ENCODE data around the gene TMEM164. TPM values are rescaled to one million over a fixed set of nuclear protein-coding genes. Genes with fewer than 3 reads are reported as not detected.

Gene TMEM164
- total RNA-seq, 3 donors from 2014 or later (not counting 1 experiment from before 2014, with no cell fraction given), result 18.9 to 80.6 (median 30.6) TPM

DNA sequence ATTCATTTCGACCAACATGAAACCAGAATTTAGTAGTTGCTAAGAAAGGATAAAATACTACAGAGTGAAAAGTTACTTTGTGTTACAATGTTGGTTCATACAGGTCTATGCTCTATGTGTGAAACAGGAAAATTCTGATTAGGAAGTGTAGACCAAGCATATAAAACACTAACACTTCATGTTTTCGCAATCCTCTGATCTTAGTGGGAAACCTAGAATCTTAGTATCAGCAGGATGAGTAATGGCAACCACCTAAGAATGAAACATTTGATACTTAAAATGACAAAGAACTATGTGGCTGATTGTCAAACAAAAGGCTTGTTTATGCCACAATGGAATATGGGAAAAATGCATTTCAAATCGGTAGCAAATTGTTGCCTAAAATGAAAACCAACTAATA is 198.9 kb downstream of the TMEM164 start:
- no peaks in the 10 kb centered on the region for H3K9me3 ChIP-seq (ENCODE audit: control insufficient read depth, insufficient read depth, low read length)
- TF ChIP-seq, protein P1, sequence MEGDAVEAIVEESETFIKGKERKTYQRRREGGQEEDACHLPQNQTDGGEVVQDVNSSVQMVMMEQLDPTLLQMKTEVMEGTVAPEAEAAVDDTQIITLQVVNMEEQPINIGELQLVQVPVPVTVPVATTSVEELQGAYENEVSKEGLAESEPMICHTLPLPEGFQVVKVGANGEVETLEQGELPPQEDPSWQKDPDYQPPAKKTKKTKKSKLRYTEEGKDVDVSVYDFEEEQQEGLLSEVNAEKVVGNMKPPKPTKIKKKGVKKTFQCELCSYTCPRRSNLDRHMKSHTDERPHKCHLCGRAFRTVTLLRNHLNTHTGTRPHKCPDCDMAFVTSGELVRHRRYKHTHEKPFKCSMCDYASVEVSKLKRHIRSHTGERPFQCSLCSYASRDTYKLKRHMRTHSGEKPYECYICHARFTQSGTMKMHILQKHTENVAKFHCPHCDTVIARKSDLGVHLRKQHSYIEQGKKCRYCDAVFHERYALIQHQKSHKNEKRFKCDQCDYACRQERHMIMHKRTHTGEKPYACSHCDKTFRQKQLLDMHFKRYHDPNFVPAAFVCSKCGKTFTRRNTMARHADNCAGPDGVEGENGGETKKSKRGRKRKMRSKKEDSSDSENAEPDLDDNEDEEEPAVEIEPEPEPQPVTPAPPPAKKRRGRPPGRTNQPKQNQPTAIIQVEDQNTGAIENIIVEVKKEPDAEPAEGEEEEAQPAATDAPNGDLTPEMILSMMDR (IDR thresholded peaks at IDR 0.05), result no peak
- H3K27ac ChIP-seq (ENCODE audit: low read length), result no peak overlapping the region
- H3K27me3 ChIP-seq (ENCODE audit: control insufficient read depth, insufficient read depth, low read length), result no peaks in the 10 kb centered on the region
- no peak for DNase-seq
- H3K36me3 ChIP-seq (ENCODE audit: control insufficient read depth, insufficient read depth, low read length), result peaks cover 3% of the 10 kb centered on the region
- Mint-ChIP-seq H3K9me3 (no peaks in the 10 kb centered on the region), H3K4me1 (peaks cover 0 to 10% of the 10 kb centered on the region in 2 donors), H3K27ac (no peak overlapping the region), H3K4me3 (no peak overlapping the region), H3K27me3 (ENCODE audit: low read depth in 2 of 2) (no peaks in the 10 kb centered on the region), H3K36me3 (no peaks in the 10 kb centered on the region)
- H3K4me3 ChIP-seq (ENCODE audit: low read length), result no peak overlapping the region
- no peaks in the 10 kb centered on the region for H3K4me1 ChIP-seq (ENCODE audit: control insufficient read depth, insufficient read depth, low read length)
- intact Hi-C loops (cut with micrococcal nuclease), result loop anchor here (10.0 kb wide), 1 partner anchor 63 kb away; no protein-coding TSS in a partner anchor
- 100% methylated on average over 1 of the region's 3 CpGs for WGBS (ENCODE audit: insufficient coverage)
- no peak for ATAC-seq

DNA sequence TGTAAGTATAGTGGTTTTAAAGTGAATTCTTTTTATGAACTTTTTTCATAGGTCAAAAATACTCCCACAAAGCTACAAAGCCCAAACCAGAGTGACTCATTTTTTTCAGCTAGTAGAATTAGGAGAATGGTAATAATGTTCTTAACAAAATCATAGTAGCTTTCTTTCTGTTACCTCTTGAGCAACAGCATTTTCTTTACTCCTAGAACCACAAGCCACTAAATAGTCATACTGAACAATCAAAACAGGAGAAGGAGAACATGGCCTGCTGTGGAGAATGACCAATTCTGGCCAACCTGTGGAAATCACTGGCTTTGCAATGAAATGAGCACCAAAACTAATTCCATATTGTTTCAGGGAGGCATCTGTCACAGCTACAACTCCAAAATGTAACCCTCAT is 202.1 kb downstream of the TMEM164 start:
- no peaks in the 10 kb centered on the region for H3K4me1 ChIP-seq (ENCODE audit: control insufficient read depth, insufficient read depth, low read length)
- no peaks in the 10 kb centered on the region for H3K27me3 ChIP-seq (ENCODE audit: control insufficient read depth, insufficient read depth, low read length)
- no peak overlapping the region for H3K4me3 ChIP-seq (ENCODE audit: low read length)
- TF ChIP-seq, protein P1 (IDR thresholded peaks at IDR 0.05), result no peak
- H3K27ac ChIP-seq (ENCODE audit: low read length), result no peak overlapping the region
- no peaks in the 10 kb centered on the region for H3K9me3 ChIP-seq (ENCODE audit: control insufficient read depth, insufficient read depth, low read length)
- H3K9me3 Mint-ChIP-seq, result no peaks in the 10 kb centered on the region
- H3K4me1 Mint-ChIP-seq, result peaks cover 0 to 12% of the 10 kb centered on the region in 2 donors
- intact Hi-C loops (cut with micrococcal nuclease), result loop anchor here (10.0 kb wide), 1 partner anchor 60 kb away; no protein-coding TSS in a partner anchor
- peaks cover 1% of the 10 kb centered on the region for H3K36me3 ChIP-seq (ENCODE audit: control insufficient read depth, insufficient read depth, low read length)
- H3K4me3 Mint-ChIP-seq, result no peak overlapping the region
- H3K27ac Mint-ChIP-seq, result no peak overlapping the region
- H3K36me3 Mint-ChIP-seq, result no peaks in the 10 kb centered on the region
- no peak for ATAC-seq
- DNase-seq, result no peak
- peaks cover 0 to 6% of the 10 kb centered on the region in 2 donors for H3K27me3 Mint-ChIP-seq (ENCODE audit: low read depth in 2 of 2)

DNA sequence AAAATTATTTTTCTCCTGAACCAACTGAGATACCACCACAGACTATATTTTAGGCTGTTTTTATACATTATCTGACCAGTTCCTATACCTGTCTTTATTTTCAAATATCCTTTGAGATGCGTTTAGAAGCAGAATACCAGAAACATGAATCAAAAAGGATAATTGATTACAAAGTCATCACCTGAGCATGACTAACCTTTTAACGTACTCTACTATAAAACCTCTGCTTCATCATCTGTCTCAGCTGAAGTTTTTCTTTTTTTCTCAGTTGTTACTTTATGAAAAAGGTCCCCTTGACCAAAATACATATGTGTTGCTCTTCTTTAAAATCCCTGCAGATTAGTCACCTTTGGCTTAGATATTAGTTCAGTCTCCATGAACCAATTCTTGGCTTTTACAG is 205.2 kb downstream of the TMEM164 start:
- H3K27ac Mint-ChIP-seq, result no peak overlapping the region
- H3K36me3 Mint-ChIP-seq, result no peaks in the 10 kb centered on the region
- H3K4me3 Mint-ChIP-seq, result no peak overlapping the region
- no peaks in the 10 kb centered on the region for H3K9me3 Mint-ChIP-seq
- H3K36me3 ChIP-seq (ENCODE audit: control insufficient read depth, insufficient read depth, low read length), result no peaks in the 10 kb centered on the region
- peaks cover 0 to 12% of the 10 kb centered on the region in 2 donors for H3K4me1 Mint-ChIP-seq
- H3K27me3 ChIP-seq (ENCODE audit: control insufficient read depth, insufficient read depth, low read length), result no peaks in the 10 kb centered on the region
- TF ChIP-seq, protein P1 (IDR thresholded peaks at IDR 0.05), result no peak
- no peak overlapping the region for H3K27ac ChIP-seq (ENCODE audit: low read length)
- DNase-seq (no peak), ATAC-seq (no peak)
- H3K4me3 ChIP-seq (ENCODE audit: low read length), result no peak overlapping the region
- peaks cover 0 to 10% of the 10 kb centered on the region in 2 donors for H3K27me3 Mint-ChIP-seq (ENCODE audit: low read depth in 2 of 2)
- intact Hi-C loops (cut with micrococcal nuclease), result loop anchor here (10.0 kb wide), 1 partner anchor 57 kb away; no protein-coding TSS in a partner anchor
- no peaks in the 10 kb centered on the region for H3K9me3 ChIP-seq (ENCODE audit: control insufficient read depth, insufficient read depth, low read length)
- H3K4me1 ChIP-seq (ENCODE audit: control insufficient read depth, insufficient read depth, low read length), result no peaks in the 10 kb centered on the region
- 100% methylated on average over 1 of the region's 2 CpGs for WGBS (ENCODE audit: insufficient coverage)
